Omental fat pad (tissue), 4 donors: ENCODE data around the gene WNT7A. TPM values are rescaled to one million over a fixed set of nuclear protein-coding genes. Genes with fewer than 3 reads are reported as not detected.
"Not testable (repeated sequence)": the region's sequence is repeated elsewhere in the genome, so short reads cannot be mapped to it uniquely, and the experiment has no call there.

Source experiments
- ATAC-seq: fragments of 150-250 bp; one replicate; pipeline ENCODE4 v1.9.1; 2016; ENCODE audit warnings: mild to moderate bottlenecking, moderate library complexity; ENCODE audit not compliant: low FRiP score
- DNase-seq: peaks from one replicate; pipeline ENCODE4 v3.0.0-alpha.2; 2019; ENCODE audit warnings: low spot score
- total RNA-seq, 4 donors: library from RNA; depleted of rRNA; stranded (reverse); fragments of >200 nt; gene quantifications; one replicate each; pipeline ENCODE4 v1.1.0, GENCODE V29; 2016
- TF ChIP-seq, protein P1 (sequence below), 3 donors: fragments of 450-650 bp; IDR thresholded peaks; one replicate each; pipeline ENCODE4 v1.5.1; 2016 to 2017; ENCODE audit warnings: antibody characterized with exemption in 3 of 3, mild to moderate bottlenecking in 3 of 3, moderate library complexity in 2 of 3

WNT7A gene
- not detected for total RNA-seq

DNA sequence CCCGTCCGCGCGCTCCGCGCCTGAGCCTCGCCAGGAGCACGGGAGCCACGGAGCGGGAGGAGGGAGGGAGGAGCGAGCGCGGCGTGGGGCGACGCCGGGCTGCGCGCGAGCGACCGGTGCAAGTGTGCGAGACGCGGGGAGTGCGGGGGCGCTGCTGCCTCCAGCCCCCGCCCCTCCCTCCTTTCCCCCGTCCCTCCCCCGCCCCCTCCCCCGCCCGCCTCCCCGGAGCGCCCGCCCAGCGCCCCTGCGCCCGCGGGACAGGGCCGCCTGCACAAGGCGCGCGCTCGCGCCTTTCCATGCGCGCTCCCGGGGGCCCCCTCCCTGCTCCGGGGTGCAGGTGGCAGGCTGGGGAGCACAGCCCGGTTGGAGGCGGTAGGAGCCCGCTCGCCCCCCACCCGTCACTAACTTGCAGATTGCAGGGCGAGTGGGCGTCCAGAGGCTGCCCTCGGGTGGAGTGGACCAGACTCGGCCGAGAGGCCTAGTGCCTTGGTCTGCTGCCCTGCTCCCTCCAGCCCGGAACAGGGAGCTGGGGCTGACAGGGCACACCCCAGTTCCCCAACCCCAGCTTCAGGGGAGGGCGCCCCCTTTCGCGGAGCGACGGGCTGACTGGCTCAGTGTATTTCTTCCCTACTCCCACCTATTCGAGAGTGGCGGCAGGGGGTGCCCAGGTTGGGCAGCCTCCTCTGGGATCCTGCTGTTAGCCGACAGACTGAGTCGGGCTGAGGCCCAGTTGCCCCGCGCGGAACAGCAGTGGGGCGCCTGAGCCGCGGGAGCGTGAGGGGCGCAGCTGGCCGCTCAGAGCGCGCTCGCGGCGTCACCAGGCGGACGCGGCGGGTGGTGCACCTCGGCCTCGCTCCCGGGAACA, at the start of gene WNT7A:
TSS of gene WNT7A (minus strand) at position 126 of the 865 bp plus-strand sequence. CDS start 255 bp downstream, outside the sequence.
- no peak for ATAC-seq
- DNase-seq = no peak
- TF ChIP-seq, protein P1, sequence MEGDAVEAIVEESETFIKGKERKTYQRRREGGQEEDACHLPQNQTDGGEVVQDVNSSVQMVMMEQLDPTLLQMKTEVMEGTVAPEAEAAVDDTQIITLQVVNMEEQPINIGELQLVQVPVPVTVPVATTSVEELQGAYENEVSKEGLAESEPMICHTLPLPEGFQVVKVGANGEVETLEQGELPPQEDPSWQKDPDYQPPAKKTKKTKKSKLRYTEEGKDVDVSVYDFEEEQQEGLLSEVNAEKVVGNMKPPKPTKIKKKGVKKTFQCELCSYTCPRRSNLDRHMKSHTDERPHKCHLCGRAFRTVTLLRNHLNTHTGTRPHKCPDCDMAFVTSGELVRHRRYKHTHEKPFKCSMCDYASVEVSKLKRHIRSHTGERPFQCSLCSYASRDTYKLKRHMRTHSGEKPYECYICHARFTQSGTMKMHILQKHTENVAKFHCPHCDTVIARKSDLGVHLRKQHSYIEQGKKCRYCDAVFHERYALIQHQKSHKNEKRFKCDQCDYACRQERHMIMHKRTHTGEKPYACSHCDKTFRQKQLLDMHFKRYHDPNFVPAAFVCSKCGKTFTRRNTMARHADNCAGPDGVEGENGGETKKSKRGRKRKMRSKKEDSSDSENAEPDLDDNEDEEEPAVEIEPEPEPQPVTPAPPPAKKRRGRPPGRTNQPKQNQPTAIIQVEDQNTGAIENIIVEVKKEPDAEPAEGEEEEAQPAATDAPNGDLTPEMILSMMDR (IDR thresholded peaks at IDR 0.05) = no peak

DNA sequence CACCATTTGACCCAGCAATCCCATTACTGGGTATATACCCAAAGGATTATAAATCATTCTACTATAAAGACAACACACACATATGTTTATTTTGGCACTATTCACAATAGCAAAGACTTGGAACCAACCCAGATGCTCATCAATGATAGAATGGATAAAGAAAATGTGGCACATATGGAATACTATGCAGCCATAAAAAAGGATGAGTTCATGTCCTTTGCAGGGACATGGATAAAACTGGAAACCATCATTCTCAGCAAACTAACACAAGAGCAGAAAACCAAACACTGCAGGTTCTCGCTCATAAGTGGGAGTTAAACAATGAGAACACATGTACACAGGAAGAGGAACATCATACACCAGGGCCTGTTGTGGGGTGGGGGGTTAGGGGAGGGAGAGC, 48.9 kb upstream of the WNT7A start:
- not testable (repeated sequence) for ATAC-seq

DNA sequence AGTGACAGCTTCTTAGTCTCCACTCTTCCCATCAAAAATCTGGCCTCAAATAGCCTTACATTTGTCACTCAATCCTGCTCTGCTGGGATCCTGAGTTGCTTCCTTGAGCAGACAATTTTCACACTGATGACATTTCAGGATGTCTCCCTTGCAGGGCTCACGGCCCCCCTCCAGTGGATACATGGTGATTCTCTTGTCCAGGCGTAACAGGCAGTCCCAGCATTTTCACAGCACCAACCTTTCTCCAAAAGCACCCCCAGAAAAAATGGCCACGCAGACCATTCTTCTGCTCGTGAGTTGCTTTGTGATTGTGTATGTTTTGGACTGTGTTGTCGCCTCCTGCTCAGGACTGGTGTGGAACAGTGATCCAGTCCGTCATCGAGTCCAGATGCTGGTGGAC, 47.4 kb upstream of the WNT7A start:
- TF ChIP-seq, protein P1 (IDR thresholded peaks at IDR 0.05) = no peak
- no peak for DNase-seq
- no peak for ATAC-seq

More for the DNA sequence above, 48.9 kb upstream of the WNT7A start:
- not testable (repeated sequence) for DNase-seq

DNA sequence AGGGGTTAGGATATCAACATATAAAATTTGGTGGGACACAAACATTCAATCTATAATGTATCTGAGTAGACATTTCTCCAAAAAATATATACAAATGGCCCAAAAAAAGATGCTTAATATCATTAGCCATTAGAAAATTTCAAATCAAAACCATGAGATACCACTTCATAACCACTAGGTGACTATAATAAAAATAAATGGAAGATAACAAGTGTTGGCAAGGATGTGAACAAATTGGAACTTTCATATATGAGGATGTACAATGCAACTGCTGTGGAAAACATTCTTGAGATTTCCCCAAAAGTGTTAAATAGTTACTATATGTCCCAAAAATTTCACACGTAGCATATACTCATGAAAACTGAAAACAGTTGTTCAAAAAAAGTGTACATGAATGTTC, 36.5 kb upstream of the WNT7A start:
- DNase-seq (no peak), ATAC-seq (no peak)
- TF ChIP-seq, protein P1 (IDR thresholded peaks at IDR 0.05) = no peak

DNA sequence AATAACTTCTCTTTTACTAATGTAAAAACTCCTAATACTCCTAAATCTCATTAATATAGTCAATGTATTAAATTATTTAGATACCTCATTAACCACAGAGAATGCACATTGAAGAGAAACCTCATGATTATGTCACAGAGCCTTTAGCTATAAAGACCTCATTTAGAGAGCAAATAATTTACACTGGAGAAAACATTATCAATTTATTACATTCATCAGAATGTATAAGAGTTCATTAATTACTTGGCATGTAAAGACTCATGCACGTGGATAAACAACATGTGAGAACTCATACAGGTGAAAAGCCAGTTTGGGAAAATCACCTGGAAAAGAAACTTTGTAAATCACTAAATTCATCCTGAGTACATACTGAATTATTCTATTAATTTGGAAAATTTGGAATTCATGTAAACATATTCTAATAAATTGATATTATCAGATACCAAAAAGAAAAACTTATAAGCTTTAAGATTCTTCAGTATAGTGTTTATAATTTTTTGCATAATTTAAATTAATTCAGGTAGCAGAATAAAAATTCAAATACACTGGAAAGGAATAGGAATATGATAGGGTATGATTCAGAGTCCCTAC, 22.9 kb upstream of the WNT7A start:
- DNase-seq (no peak), ATAC-seq (no peak)
- TF ChIP-seq, protein P1 (IDR thresholded peaks at IDR 0.05) = no peak

DNA sequence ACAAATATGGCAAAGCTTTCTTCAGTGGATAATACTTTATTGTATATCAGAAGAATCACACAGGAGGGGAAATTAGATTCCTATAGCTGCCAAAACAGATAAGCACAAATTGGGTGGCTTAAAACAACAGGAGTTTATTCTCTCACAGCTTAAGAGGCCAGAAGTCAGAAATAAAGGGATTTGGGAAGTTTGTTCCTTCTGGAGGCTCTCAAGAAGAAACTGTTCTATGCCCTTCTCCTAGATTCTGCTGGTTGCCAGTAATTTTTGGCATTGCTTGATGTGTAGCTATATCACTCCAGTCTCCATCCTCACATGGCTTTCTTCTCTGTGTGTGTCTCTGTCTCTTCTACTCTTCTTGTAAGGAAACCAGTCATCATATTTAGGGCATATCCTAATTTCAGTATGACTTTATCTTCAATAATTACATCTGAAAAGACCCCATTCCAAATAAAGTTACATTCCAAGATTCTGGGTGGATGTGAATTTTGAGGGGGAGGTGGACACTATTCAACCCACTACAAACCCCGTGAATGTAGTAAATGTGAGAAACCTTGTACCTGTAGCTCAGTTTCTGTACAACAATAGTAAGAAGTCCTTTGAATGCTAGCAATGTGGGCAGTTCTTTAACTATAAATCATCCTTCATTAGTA, 22.2 kb upstream of the WNT7A start:
- TF ChIP-seq, protein P1 (IDR thresholded peaks at IDR 0.05) = no peak
- no peak for DNase-seq
- ATAC-seq = no peak

DNA sequence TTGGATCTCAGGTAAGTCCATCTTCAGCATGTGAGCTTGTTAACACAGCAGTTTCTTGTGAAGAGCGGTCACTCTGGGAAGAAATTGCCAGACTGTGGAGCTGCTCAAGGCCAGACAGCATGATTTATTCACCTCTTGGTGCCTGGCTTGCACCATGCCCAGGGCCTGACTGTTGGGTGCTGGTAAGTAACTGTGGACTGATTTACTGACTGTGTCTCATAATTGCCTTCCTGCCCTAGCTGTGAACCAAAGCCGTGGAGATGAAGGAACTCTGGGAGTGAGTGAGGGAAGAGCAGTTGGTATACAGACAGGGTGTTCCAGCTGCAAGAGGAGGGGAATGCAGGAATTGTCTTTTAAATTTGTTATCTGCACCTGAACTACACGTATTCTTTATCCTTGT, 18.5 kb upstream of the WNT7A start:
- TF ChIP-seq, protein P1 (IDR thresholded peaks at IDR 0.05) = no peak
- no peak for DNase-seq
- no peak for ATAC-seq
